HL-60/S4 treated with phorbol 12-myristate 13-acetate at 8.2 ng/mL for 4 days and 3 days (cell line): Measurements from ENCODE around the gene TAOK1.

Experiments
- in situ Hi-C: fragments of 300-500 bp; cut with MboI; formaldehyde crosslinking; loops from 2 replicates; pipeline ENCODE4 v1.15.0; 2022; ENCODE audit warnings: low sequenced_read_pairs

The TAOK1 gene

DNA sequence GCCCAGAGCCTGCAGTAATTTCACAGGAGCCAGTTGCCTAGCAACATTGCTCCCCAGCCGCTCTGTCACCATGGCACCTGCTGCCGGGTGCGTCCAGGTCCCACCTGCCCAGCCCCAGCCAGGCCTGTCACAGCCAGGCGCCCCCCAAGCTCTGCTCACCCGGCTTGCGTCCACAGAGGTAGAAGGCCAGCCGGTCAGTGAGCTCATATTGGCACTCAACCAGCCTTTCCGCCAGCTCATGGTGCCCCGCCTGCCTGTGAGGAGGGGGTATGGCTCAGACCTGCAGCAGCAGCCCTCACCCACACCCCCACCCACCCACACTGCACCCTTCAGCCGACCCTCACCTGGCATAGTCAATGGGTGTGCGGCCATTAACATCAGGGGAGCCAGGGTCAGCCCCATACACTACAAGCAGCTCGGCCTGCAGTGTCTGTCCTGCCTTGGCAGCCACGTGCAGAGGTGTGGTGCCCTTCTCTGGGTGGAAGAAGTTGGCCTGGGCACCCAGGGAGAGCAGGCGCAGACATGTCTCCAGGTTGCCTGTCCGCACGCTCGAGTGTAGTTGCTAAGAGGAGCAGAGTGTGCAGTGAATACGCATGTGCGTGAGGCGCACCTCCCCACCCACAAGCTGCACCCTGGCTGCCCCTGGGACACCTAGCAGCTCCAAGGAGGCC lies 191.6 kb downstream of the TAOK1 start:
- in situ Hi-C loops, result no loop called here

- in situ Hi-C loops, result no loop called here
Measured at GRCh38 chr17:29582254-29582765, 192.1 kb downstream of the TAOK1 start.

DNA sequence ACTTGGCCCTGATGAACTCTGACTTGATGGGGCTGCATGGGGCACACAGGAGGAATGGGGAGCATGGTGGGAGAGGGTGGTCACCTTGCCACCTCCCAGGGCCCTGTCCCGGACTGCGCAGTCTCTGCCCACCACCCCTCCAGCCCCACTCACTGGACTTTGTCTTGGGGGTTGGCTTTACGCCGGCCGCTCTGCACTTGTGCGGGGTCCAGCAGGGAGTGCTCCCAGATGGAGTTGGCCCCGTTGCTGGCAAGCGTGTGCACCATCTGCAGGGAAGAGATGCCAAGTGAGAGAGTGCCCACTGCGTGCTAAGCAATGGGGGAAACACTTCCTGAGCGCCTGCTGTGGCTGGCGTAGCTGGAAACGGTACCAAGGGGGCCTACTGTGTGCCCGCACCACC lies 192.6 kb downstream of the TAOK1 start:
- in situ Hi-C loops, result no loop called here

DNA sequence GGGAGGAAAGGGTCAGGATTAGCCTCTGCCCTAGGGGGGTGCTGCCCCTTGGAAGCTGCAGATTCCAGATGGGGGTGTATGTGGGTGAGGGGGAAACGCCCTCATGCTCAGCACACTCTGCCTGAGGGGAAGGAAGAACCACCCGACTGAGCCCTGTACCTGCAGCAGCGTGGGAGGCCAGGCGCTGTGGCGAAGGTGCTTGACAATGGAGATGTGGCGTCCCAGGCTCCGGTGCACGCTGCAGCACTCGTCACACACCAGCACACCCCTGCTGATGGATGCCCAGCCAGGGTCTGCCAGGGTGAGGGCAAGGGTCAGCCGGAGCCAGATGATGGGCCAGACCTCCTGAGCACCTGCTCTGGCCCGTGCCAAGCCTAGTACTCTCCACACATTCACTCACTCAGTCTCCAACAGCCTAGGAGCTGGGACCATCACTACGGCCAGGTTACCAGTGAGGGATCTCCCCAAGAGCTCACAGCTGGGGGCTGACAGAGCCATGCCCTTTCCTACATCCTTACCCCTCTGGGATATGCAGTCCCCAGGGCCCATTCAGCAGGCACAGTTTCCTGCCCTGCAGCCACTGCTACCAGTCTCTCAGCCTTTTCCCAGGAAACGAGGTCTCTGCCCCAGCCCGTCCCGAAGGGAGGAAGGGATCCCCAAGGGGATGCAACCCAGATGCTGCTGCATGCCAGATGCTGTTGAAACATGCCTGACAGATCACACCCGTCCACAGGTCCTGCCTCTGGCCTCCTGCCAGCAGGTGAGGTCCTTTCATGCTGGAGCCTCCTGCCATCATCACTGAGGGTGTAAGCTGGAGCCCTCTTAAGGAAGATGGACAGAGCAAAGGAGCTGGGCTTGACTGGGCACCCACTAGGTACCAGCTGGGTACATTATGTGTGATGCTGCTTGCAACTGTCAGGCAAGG lies 193.4 kb downstream of the TAOK1 start:
- in situ Hi-C loops, result no loop called here

GRCh38 chr17:29584452-29585079 lies 194.4 kb downstream of the TAOK1 start:
- in situ Hi-C loops, result no loop called here

DNA sequence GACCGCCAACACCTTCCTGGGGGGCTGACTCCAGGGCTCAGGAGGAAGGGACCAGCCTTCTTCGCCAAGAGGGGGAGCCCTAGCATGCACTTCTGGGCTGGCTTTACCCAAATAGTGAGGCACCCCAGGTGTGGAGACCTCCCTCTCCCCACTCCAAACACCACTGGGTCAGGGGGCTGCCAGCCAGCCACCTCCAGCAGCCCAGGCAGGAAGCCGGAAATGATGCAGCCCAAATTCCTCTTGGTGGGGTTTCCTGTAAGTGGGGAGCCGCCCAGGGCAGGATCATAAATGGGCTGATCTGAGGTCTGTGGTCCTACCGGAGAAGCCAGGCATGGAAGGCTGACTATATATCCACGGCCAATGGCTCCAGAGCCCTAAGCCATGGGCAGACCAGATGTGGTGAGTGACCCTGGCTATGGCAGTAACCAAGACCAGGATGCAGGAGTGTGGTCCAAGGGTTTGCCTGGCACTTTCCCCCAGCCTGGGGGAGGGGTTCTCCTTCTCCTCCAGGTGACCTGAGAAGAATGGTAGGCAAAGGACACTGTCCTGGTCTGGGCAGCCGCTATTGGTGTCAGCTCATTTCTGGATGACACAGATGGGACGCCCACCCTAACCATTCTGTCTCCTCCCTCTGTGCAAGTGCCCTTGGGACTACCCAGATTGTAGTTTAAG lies 195.1 kb downstream of the TAOK1 start:
- in situ Hi-C loops, result no loop called here

GRCh38 chr17:29586676-29587469 lies 196.7 kb downstream of the TAOK1 start:
- in situ Hi-C loops, result no loop called here

DNA sequence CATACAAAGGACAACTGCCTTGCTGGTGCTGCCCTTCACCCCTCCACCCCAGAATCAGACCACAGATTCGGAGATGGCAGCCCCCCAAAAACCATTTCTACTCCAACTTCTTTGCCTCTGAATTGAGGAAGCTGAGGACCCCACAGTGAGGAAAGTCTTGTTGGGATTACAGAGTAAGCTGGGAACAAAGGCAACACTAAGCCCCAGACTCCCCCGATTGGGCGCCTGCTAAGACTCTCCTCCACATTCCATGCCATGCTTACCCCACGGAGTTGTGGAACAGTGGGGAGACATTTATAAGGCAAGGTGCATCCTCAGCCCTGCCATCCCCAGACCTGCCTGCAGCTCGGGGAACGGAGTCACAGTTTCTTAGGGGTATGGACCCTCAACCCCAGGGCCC lies 197.4 kb downstream of the TAOK1 start:
- in situ Hi-C loops, result no loop called here

DNA sequence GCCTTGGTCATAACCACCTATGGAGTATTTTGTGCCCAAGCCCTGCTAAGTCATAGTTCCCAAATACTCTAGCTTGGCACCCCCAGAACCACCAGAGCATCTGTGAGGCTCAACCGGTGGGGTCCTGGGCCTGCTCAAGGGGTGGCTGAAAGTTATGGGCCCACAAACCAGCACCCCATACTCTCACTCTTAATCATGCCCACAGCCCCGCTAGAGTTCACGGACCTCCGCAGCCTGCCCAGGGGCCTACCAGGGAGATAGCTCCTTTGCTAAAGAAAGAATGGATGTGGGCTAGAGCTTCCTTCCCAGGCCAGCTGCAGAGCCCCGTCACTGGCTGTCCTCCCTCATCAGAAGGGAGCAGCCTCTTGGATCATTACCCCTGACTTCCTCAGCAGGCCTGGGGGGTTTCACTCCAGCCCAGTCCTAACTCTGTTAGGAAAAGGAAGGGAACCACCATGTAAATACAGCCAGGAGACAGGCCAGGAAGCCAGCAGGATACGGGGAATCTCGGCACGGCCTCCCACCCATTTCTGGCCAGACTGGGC lies 197.9 kb downstream of the TAOK1 start:
- in situ Hi-C loops, result no loop called here

DNA sequence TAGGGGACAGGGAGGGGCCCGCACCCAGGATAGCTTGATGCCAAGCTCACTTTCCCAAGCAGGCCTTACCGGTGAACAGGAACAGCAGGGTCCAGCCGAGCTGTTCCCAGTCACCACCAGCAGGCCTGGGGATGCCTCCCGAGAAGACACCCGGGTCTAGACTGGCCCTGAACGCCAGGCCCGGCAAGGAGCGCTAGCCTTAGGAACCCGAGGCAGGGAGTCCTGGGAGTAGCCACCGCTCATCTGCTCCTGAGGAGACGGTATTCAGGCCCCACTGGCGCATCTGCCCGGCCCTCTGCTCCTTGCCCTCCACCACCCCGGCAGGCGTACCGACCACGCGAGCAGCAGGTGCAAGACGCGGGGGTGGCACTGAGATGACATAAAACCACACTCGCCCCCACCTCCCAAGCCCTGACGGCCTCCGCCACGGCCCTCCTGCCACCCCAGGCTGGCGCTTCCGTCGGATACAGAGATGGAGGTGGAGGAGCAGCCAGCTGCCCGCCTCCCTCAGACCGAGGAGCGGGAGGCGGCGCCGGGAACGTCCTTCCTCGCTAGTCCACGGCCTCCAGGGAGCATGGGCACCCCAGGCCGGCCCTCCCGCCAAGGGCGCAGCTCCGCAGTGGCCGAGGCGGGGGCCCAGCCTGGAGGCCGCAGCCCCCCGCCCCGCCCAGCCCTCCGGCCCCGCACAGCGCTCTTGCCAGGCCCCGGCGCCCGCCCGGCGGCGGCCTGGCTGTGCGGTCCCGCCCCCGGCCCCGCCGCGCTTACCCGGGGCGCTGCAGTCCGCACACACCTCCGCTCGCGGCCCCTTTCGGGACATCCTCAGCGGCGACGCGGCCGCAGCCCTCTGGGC lies 198.6 kb downstream of the TAOK1 start:
- in situ Hi-C loops, result no loop called here

DNA sequence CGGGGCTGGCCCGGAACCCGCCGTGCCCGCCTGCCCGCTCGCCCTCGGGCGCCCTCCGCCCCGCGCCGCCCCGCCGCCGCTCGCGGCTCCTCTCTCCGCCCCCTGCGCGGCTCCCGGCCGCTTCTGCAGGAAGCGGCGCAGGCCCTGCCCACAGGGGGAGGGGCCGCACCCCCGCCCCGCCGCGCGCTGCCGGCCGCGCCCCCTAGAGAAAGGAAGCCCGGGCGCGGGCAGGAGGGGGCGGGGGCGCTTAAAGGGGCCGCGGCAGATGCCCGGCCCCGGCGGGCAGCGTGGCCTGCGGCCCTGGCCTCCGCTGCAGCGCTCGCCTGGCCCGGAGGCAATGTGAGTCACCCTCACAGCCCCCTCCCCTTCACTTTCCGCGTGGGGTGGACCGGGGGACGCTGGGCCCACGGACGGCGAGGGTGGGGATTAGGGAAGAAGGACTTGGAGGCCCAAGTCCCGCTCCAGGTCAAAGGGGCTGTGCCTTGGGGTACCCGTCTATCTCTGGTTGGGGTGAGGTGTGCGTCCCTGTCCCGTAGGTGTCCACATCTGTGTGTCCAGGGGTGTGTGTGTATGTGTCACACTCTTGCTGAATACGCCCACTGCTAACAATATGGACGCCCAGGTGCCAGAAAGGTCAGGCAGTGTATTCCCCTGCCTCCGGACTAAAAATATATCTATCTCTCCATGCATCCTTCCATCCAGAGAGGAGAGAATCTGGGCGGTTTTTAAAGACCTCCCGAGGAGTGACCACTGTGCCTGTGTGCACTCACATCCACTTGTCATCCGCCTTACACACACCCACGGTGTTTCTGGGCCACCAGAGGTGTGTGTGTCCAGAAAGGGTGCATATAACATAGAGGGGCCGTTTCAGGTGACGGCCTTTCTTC lies 199.6 kb downstream of the TAOK1 start, which contains the start of gene GIT1:
GIT1 (minus strand) TSS at position 125 of the 887 bp plus-strand sequence. CDS start 270 bp downstream, outside the sequence.
- in situ Hi-C loops, result no loop called here

DNA sequence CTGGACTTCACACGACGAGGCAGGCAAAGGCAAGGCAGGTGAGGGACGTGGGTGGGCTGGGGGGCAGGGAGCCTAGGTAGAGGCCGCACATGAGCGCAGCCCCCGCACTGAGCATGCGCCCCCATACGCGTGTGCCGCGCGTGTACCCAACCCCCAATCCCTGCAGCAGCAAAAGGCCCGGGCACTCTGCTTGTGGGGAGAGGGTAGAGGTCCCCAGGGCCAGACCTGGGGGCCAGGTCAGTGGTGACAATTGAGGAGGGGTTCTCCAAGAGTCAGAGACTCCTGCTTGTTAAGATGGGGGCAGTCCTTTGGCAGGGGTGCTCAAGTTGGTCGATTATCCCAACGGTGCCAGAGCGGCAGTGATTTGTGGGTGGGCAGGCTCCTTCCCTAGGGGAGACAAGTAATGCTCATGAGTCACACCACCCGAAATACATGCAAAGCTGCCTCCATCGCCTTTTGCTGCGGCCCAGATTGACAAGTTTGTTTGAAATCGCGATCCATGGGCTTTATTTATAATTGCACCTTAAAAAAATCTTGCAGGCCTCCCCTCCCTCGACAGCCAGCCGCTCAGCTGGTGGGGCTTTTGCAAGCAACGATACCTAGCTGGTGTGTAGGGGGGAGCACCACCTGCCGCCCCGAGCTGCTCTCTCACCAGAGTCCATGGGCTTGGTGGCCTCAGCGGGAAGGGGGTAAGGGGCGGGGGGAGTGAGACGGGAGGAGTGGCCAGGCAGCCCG lies 200.4 kb downstream of the TAOK1 start:
- in situ Hi-C loops, result no loop called here

- in situ Hi-C loops, result no loop called here
Measured at GRCh38 chr17:29591146-29591736, 201.1 kb downstream of the TAOK1 start.

DNA sequence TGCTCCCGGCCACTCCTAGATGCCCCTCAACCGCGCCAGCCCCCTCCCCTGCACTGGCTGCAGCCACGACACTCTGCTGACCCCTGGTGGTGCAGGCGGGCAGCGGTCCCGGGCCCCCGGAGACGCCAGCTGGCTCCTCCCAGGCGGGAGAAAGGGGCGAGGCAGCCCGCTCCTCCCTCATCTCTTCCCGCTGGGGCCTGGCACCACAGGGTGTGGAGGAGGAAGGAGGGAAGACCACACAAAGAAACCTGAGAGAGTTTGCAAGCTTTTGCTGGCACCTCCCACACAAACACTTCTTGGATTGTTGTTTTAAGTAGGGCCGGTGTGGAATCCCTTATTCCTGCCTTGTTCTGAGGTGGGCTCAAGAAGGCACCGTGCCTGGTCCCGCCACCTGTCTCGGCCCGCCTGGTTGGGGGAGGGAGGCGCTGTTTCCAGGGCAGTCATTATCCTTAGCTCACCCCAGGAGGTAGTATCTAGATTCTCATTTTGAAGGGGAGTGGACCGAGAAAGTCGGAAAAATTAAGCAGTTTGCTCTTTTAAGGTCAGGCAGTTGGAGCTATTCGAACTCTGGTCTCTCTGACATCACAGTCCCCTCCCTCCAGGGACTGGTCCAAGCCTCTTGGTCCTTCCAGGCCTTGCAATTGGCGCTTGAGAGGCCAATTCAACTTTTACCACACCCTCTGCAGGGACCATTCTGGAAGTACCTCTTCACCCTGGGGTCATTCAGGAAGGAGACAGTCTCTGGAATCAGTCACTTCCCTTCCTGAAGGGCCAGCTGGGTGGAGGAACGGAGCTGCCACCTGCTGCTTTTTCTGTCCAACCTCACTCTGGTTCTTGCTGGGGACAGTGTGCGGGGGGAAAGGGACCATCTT lies 201.8 kb downstream of the TAOK1 start:
- in situ Hi-C loops, result no loop called here

- in situ Hi-C loops, result no loop called here
Measured at GRCh38 chr17:29592850-29593551, 202.8 kb downstream of the TAOK1 start, which contains the start of gene ANKRD13B. Gene ANKRD13B (plus strand): TSS chr17:29593132. CDS start chr17:29593622, 490 bp downstream.
